ENCODE results near the gene SIGLEC9.

- no peak for TF ChIP-seq CTCF (IDR thresholded peaks at IDR 0.05)
- no peak for TF ChIP-seq POLR2A (IDR thresholded peaks at IDR 0.05)
- TF ChIP-seq EP300 (IDR thresholded peaks at IDR 0.05): no peak
Observed at GRCh38 chr19:51145916-51146493, 21.3 kb downstream of the SIGLEC9 start.

Measured in ovary (tissue), 3 donors.